Activated CD4-positive, alpha-beta T cell treated with anti-CD3 and anti-CD28 coated beads, Interleukin-2, amount 50 U/mL, for 1 hour (primary cell): ENCODE measurements around the gene BMS1.
"Not testable (repeated sequence)": the region's sequence is repeated elsewhere in the genome, so short reads cannot be mapped to it uniquely, and the experiment has no call there.

Experiments used
- DNase-seq: peaks from one replicate; pipeline ENCODE4 v3.0.0-alpha.2; 2020

Gene BMS1

GRCh38 chr10:42868530-42868929, 85.9 kb downstream of the BMS1 start:
- DNase-seq, result no peak

GRCh38 chr10:42869977-42870350, 87.4 kb downstream of the BMS1 start:
- DNase-seq, result no peak

GRCh38 chr10:42871138-42871641, 88.6 kb downstream of the BMS1 start:
- not testable (repeated sequence) for DNase-seq

DNA sequence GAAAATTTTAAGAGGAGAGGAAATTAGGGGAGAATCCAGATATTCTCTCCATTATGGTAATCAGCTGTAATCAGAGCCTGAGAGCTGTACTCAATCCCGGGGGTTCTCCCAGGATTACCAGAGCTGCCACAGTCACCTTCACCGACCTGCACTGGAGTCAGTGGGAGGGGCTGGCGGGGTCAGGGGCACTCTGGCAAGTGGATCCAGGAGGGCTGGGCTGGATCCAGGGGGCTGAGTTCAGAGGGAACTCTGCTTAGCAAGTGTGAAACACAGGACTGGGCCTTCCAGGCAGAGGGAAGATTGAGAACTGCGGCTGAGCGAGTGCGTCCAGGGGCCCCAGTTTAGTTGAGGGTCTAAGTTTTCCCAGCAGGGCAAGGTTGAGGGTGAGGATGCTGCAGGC, 89.2 kb downstream of the BMS1 start:
- no peak for DNase-seq

DNA sequence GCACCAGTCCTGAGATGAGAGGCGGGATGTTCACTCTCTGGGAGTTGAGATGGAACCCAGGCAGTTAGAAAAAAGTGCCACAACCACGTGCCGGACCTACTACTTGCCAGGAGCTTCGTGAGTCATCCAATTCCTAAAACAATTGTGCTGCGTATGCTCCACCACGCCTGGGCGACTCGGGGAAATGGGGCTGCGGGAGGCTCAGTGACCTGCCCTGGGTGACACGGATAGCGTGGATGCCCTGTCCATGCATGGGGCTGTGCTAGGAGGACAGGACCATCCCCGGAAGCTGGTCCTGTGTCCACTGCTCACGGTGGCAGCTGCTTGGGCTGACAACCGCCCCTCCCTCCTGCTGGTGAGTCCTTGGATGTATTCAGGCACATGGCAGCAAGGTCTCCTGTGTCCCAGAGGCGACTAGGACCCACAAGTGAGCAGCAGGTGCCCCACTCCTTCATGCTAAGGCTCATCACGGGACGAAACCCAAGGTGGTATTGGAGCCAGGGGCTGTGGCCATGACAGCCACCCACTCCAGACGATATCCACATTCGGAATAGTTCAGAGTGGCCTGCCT, 90.4 kb downstream of the BMS1 start:
- no peak for DNase-seq

DNA sequence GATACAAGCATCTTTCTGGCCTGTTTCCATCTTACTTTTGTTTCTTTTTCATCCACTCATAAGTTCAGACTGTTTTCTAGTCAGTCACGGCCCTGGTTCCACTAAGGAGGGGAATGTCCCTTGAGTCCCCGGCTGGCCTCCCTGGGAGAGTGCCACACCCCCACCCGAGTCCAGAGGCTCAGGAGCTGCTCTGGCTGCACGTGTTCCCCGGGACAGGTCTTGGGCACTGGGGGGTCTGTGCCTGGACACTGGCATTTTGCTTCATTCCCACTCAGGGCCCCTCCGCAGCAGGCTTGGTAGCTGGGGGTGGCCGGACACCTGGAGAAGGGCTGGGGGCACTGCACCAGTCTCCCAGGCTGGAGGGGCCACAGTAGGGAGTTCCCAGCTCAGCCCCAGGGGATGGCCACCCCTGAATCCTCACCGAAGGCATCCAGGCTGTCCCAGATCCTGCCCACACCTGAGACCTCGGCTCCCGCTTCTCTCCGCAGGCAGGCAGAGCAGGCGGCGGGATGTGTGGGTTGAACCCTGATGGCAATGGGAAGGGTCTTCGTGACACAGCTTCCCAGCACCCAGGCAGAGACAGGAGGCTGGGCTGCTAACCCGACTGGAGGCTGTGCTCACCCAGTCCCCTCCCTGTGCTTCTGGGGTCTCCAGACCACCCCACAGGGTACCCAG, 92.3 kb downstream of the BMS1 start:
- DNase-seq, result no peak

DNA sequence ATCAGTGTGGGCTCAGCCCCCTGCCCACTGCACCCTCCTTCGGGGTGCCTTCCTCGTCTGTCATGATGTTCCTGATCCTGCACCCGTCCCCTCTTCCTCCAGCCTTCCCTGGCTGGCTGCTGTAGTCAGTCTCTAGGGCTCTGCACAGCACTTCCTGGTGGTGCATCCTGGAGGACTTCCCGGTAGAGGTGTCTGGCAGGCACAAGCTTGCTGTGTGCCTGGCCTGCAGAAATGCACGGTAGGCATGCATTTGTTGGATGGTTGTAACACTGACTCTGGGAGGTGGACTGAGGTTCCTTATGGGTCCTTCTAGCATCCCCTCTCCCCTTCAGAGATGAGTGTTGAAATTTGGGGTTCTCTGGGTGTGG, 92.8 kb downstream of the BMS1 start:
- DNase-seq, result no peak

- DNase-seq, result no peak
Observed at GRCh38 chr10:42875798-42876341, 93.3 kb downstream of the BMS1 start.

- no peak for DNase-seq
Observed at GRCh38 chr10:42876476-42876875, 93.9 kb downstream of the BMS1 start.

DNA sequence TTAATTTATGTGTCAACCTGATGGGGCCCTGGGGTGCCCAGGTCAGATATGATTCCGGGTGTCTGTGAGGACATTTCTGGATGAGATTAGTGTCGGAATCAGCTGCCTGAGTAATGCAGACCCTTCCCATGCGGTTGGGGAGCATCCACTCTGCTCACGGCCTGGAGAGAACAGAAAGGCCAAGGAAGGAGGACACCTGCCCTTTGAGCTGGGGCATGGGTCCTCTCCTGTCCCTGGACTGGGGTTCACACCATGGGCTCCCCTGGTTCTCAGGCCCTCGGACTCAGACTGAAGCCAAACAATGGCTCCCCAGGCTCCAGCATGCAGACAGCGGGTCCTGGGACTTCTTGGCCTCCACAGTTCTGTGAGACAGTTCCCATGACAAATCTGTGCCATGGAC, 94.3 kb downstream of the BMS1 start:
- no peak for DNase-seq

DNA sequence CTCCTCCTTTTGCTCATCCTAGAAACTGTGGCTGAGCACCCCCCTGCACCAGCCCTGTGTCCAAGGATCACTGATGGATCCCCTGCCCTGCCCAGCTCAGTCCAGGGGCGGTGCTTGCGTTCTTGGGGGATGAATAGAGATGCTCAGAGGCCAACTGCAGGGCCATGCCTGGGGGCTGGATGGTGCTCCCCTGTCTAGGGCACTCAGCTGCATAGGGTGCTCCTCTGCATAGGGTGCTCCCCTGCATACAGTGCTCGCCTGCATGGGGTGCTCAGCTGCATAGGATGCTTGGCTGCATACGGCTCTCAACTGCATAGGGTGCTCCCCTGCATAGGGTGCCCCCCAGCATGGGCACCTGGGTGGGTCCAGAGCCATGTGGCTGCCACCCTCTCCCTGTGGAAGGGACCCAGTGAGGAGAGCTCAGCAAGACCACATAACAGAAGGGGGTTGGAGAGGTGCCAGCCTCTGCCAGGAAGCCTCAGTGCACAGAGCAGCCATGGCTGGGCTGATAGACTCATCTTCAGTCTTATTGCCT, 95.0 kb downstream of the BMS1 start:
- no peak for DNase-seq

DNA sequence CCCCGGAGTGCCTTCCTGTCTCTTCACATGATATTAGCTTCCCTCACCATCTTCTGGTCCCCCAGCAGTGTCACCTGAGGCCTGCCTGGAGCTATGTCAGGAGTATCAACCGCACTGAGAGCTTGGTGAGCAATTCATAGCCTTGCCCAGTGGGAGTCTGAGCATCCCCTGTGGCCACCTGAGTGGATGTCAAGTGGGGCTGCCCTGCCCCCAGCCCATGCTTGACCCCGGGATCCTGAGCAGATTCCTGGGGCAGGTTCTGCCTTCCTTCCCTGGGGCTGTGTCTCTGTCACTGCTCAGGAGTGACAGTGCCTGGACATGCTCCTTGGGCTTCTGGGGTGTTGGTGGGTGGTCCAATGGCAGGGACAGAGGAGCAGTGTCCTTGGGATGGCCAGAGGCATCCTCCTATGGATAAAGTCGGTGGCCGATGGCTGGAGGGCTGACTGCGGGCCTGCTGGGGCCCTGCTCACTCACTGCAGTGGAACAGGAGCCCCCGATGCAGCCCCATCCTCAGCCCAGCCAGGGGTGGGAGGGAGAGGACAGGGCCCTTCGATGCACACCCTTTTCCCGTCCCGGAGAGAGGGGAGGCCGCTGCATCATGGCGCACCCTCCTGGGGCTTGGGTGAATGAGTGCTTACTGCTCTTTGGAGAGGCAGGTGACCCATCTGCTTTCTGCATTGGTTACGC, 95.7 kb downstream of the BMS1 start:
- DNase-seq, result no peak

DNA sequence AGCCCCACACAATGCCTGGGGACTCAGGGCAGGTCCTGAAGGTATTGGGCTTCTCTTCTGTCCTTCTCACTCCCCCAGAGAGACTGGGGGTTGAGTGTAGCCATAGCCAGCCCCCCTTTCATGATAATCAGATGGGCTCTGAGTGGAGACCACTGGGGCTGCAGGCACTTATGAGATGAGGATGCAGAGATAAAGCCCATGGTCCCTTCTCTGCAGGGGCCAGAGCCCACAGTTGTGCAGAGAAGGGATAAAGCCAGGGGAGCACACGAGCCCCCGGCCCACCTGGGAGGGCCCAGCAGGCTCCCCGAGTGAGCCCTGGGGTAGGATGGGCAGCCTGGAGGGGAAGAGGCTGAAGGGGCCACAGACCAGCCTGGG, 96.2 kb downstream of the BMS1 start:
- no peak for DNase-seq

GRCh38 chr10:42879380-42880254, 97.0 kb downstream of the BMS1 start:
- no peak for DNase-seq

DNA sequence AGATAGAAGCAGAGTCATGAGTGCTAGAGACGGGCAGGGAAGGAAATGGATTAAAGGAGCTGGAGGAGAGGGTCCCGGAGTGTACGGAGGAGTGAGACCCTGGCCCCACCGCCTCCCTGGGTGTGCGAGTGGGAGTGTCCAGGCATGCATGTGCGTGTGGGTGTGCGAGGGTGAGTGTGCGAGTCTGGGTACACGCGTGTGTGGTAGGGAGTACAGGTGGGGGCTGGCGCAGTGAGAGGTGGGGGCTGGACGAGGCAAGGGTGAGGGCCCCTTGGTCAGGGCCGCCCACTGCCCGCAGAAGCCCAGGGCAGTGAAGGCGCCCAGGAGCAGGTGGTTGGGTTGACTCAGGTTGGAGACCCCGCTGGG, 97.6 kb downstream of the BMS1 start:
- DNase-seq, result no peak

DNA sequence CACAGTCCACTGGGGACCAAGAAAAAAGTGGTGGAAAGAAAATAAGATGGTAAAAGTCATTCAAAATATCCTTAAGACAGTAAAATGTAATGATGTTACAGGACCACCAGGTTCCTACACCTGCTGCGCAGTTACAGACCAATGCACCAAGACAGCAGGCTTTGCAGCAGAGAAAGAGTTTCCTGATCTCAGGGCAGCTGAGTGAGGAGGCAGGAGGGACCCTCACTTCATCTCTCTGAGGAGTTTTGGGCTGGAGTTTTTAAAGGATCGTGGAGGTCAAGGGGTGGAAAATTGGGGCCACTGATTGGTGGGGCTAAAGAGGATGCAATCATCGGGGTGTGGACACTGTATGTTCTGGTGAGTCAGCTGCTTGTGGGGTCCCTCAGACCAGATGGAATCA, 100.0 kb downstream of the BMS1 start:
- no peak for DNase-seq
